Measurements from ENCODE around the gene MAGEB1. TPM values are rescaled to one million over a fixed set of nuclear protein-coding genes. Genes with fewer than 3 reads are reported as not detected.

The MAGEB1 gene
- total RNA-seq, 1 donor from 2014 or later = not detected

DNA sequence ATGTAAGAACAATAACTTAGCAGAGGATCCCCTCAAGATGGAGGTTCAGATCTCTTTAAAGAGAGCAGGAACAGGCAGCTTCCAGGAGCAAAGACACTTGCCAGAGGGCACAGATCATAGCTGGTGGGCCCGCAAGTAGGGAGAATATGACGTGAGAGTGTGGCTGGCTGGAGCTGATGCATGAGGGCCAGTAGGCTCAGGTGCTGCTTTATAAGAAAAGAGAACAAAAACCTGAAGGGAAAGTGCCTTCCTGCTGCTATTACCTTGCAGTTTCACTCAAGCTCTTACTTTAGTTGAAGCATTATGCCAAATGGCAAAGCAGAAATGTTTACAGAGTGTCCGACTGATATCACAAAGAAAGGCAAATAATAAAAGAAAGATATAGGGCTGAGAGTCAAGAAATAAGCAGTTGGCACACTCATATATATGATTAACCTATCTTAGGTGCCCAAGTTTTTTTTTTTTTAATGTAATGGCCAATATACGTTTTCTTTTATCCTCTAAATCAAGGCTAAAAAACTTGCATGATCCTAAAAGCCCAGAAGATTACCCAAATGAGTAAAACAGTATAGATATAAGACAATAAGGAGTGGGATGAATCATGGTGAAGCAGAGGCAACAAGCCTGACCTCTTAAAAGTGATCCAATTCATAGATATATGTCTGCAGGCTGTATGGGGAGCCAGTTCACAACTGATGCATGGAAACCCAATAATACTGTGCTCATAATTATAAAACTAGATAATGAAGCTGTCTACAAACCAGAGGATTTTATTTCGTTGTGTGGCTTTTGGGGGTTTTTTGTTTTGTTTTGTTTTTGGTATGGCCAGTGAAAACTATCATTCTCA is 49.7 kb downstream of the MAGEB1 start:
- Mint-ChIP-seq H3K4me1 (peaks cover 14% of the 10 kb centered on the region), H3K4me3 (no peak overlapping the region), H3K27me3 (ENCODE audit: low read depth) (no peaks in the 10 kb centered on the region), H3K36me3 (no peaks in the 10 kb centered on the region), H3K27ac (no peak overlapping the region), H3K9me3 (peaks cover 11% of the 10 kb centered on the region)
- DNase-seq (ENCODE audit: low spot score in 2 of 2, unreplicated experiment in 2 of 2) = no peak
- TF ChIP-seq CTCF (IDR thresholded peaks at IDR 0.05; ENCODE audit: unreplicated experiment) = no peak

DNA sequence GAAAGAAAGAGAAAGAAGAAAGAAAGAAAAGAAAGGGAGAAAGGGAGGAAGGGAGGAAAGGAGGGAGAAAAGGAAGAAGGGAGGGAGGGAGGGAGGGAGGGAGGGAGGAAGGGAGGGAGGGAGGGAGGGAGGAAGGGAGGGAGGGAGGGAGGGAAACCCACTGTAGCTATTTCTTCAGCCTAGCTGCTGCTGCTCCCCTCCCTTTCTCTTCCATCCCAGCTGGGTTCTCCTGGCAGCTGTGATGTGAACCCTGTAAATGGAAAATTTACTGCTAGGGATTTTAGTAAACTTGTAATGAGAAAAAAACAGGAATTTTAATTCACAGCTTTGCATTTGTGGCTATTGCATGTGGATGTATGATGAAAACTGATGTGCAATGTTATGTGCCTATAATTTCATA is 54.3 kb downstream of the MAGEB1 start:
- Mint-ChIP-seq H3K27ac (no peak overlapping the region), H3K9me3 (no peaks in the 10 kb centered on the region), H3K4me1 (peaks cover 51% of the 10 kb centered on the region), H3K27me3 (ENCODE audit: low read depth) (no peaks in the 10 kb centered on the region), H3K36me3 (no peaks in the 10 kb centered on the region), H3K4me3 (no peak overlapping the region)
- TF ChIP-seq CTCF (IDR thresholded peaks at IDR 0.05; ENCODE audit: unreplicated experiment) = no peak
- DNase-seq (ENCODE audit: low spot score in 2 of 2, unreplicated experiment in 2 of 2) = no peak

Other genes starting within 250 kb of the MAGEB1 start
- not detected in 3 replicates for gene MAGEB2, start 31.6 kb upstream of the MAGEB1 start, total RNA-seq
- gene MAGEB3, start 16.5 kb upstream of the MAGEB1 start, total RNA-seq = 0.09 to 0.31 TPM (median 0.27 TPM) in 3 replicates
- not detected in 3 replicates for gene MAGEB4, start 5.1 kb upstream of the MAGEB1 start, total RNA-seq
- gene NR0B1, start 62.2 kb downstream of the MAGEB1 start, total RNA-seq = 1.2 to 1.8 TPM (median 1.3 TPM) in 3 replicates

Measured in mesothelial cell of epicardium (in vitro differentiated cells).